K562 (cell line): ENCODE measurements around the gene ENDOG.
"Not testable (repeated sequence)": the region's sequence is repeated elsewhere in the genome, so short reads cannot be mapped to it uniquely, and the experiment has no call there.

Source experiments
- BRD9 ChIP-seq: fragments of 450-650 bp; IDR thresholded peaks from 2 replicates; pipeline ENCODE4 v1.6.1; 2018; ENCODE audit warnings: low read depth; ENCODE audit not compliant: partially characterized antibody
- POLR2AphosphoS5 ChIP-seq: IDR thresholded peaks from 2 replicates; pipeline ENCODE4 v1.6.1; 2011; ENCODE audit warnings: mild to moderate bottlenecking, low read depth, low read length, moderate library complexity; ENCODE audit not compliant: control insufficient read depth, insufficient read depth
- ZNF232 ChIP-seq: sonication (generic); formaldehyde crosslinking; IDR thresholded peaks from 2 replicates; pipeline ENCODE4 v1.8.0; 2022; ENCODE audit warnings: mild to moderate bottlenecking, missing genetic modification reagents
- TF ChIP-seq, protein P1 (sequence below), 2 experiments: fragments of 450-650 bp in 1 of 2; sonication (generic) in 1 of 2; formaldehyde crosslinking in 1 of 2; IDR thresholded peaks in 1 of 2; conservative IDR thresholded peaks in 1 of 2; 2 replicates each; pipeline versions ENCODE4 v1.6.1 to v1.8.1; 2016 to 2023; ENCODE audit warnings: mild to moderate bottlenecking in 2 of 2, moderate library complexity in 2 of 2, inconsistent platforms in 1 of 2, missing genetic modification reagents in 1 of 2
- TF ChIP-seq, protein P2 (sequence below): fragments of 450-650 bp; IDR thresholded peaks from 2 replicates; pipeline ENCODE4 v1.6.1; 2016; ENCODE audit warnings: missing biosample characterization, missing genetic modification characterization

DNA sequence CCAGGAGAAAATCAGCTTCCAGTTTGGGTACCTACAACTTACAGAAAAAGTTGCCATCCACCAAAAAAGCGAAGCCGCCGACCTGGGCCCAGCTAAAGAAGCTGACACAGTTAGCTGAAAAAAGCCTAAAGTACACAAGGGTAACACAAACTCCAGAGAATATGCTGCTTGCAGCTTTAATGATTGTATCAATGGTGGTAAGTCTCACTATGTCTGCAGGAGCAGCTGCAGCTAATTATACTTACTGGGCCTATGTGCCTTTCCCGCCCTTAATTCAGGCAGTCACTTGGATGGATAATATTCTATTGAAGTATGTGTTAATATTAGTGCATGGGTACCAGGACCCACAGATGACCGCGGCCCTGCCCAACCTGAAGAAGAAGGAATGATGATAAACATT is 36.2 kb downstream of the ENDOG start:
- TF ChIP-seq, protein P1, sequence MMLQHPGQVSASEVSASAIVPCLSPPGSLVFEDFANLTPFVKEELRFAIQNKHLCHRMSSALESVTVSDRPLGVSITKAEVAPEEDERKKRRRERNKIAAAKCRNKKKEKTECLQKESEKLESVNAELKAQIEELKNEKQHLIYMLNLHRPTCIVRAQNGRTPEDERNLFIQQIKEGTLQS (IDR thresholded peaks at IDR 0.05), result not testable (repeated sequence)
- TF ChIP-seq, protein P1 (CRISPR knock-in tag; conservative IDR thresholded peaks at IDR 0.05), result not testable (repeated sequence)
- not testable (repeated sequence) for TF ChIP-seq POLR2AphosphoS5; BRD9; ZNF232 (CRISPR knock-in tag)
- TF ChIP-seq, protein P2, sequence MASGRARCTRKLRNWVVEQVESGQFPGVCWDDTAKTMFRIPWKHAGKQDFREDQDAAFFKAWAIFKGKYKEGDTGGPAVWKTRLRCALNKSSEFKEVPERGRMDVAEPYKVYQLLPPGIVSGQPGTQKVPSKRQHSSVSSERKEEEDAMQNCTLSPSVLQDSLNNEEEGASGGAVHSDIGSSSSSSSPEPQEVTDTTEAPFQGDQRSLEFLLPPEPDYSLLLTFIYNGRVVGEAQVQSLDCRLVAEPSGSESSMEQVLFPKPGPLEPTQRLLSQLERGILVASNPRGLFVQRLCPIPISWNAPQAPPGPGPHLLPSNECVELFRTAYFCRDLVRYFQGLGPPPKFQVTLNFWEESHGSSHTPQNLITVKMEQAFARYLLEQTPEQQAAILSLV (tag), result not testable (repeated sequence)
